Keratinocyte (primary cell): Measurements from ENCODE around the gene TNNC1. TPM values are rescaled to one million over a fixed set of nuclear protein-coding genes. Genes with fewer than 3 reads are reported as not detected.

Experiments
- DNase-seq: peaks from one replicate; pipeline ENCODE4 v3.0.0-alpha.2; 2011; ENCODE audit warnings: low read depth, missing footprints, low spot score
- FAIRE-seq: peaks from 2 replicates; lab custom pipeline; 2011; peaks lifted over from hg19 to GRCh38; lab: Jason Lieb, UNC
- H2AFZ ChIP-seq: 2 replicates; pipeline ENCODE4 v1.6.0; 2012; ENCODE audit warnings: low read length, control low read depth, inconsistent platforms; ENCODE audit not compliant: control insufficient read depth
- H3K27ac ChIP-seq: 2 replicates; pipeline ENCODE4 v1.5.1; 2011; ENCODE audit warnings: low read length; ENCODE audit not compliant: control insufficient read depth, insufficient read depth
- H3K27me3 ChIP-seq: 3 replicates; pipeline ENCODE4 v1.6.0; 2011; ENCODE audit warnings: low read length; ENCODE audit not compliant: control insufficient read depth, insufficient read depth; ENCODE audit errors: extremely low read depth
- H3K36me3 ChIP-seq, 2 experiments: 2 replicates in 1 of 2; 3 replicates in 1 of 2; pipeline ENCODE4 v1.5.1; 2011; ENCODE audit warnings: low read length in 2 of 2, mild to moderate bottlenecking in 1 of 2; ENCODE audit not compliant: control insufficient read depth in 2 of 2, insufficient read depth in 2 of 2; ENCODE audit errors: extremely low read depth in 1 of 2
- H3K4me1 ChIP-seq: 3 replicates; pipeline ENCODE4 v1.5.1; 2011; ENCODE audit warnings: low read length; ENCODE audit not compliant: control insufficient read depth, insufficient read depth; ENCODE audit errors: extremely low read depth
- H3K4me2 ChIP-seq: 3 replicates; pipeline ENCODE4 v1.6.0; 2011; ENCODE audit warnings: low read depth, low read length; ENCODE audit not compliant: control insufficient read depth, insufficient read depth; ENCODE audit errors: extremely low read depth
- H3K4me3 ChIP-seq, 3 experiments: fragments of 200-600 bp in 1 of 3; sonication (generic) in 1 of 3; 2 replicates in 2 of 3; 3 replicates in 1 of 3; pipeline ENCODE4 v1.5.1; 2011 to 2016; ENCODE audit warnings: low read length in 3 of 3, mild to moderate bottlenecking in 3 of 3, control low read depth in 2 of 3, inconsistent platforms in 1 of 3, low read depth in 1 of 3, mixed read lengths in 1 of 3, mixed run types in 1 of 3, moderate library complexity in 1 of 3; ENCODE audit not compliant: control insufficient read depth in 2 of 3, insufficient read depth in 2 of 3; ENCODE audit errors: extremely low read depth in 1 of 3
- H3K79me2 ChIP-seq: 2 replicates; pipeline ENCODE4 v1.6.0; 2012; ENCODE audit warnings: low read length; ENCODE audit not compliant: control insufficient read depth, insufficient read depth
- H3K9ac ChIP-seq: 3 replicates; pipeline ENCODE4 v1.6.0; 2011; ENCODE audit warnings: low read length; ENCODE audit not compliant: control insufficient read depth, insufficient read depth; ENCODE audit errors: extremely low read depth
- H3K9me1 ChIP-seq: 3 replicates; pipeline ENCODE4 v1.6.0; 2011; ENCODE audit warnings: low read length; ENCODE audit not compliant: control insufficient read depth, insufficient read depth; ENCODE audit errors: extremely low read depth
- H3K9me3 ChIP-seq: 2 replicates; pipeline ENCODE4 v1.5.1; 2012; ENCODE audit warnings: low read depth, low read length; ENCODE audit not compliant: control insufficient read depth
- H4K20me1 ChIP-seq: 3 replicates; pipeline ENCODE4 v1.6.0; 2011; ENCODE audit warnings: low read length; ENCODE audit not compliant: control insufficient read depth, insufficient read depth; ENCODE audit errors: extremely low read depth
- EZH2 ChIP-seq: IDR thresholded peaks from one replicate; pipeline ENCODE4 v1.6.1; 2012; ENCODE audit warnings: inconsistent platforms, mild to moderate bottlenecking, low read length, moderate library complexity
- dilution Hi-C: fragments of 300-500 bp; cut with MboI; formaldehyde crosslinking; loops from one replicate; pipeline ENCODE4 v1.7.0; 2020; ENCODE audit warnings: low sequenced_read_pairs; ENCODE audit not compliant: extremely low pct_ligation_motif_present
- polyA plus RNA-seq, 5 experiments: library from polyadenylated mRNA; depleted of rRNA in 3 of 5; stranded (reverse) in 3 of 5; stranded (forward) in 1 of 5; unstranded in 1 of 5; fragments of >200 nt; gene quantifications; 1 replicate in 1 of 5; 2 replicates in 3 of 5; 3 replicates in 1 of 5; pipeline versions ENCODE4 v1.2.1 to v1.2.3, GENCODE V29; 2011 to 2012; ENCODE audit warnings: missing spikeins in 2 of 5, low read depth in 1 of 5, low replicate concordance in 1 of 5
- TF ChIP-seq, protein P1 (sequence below), 3 experiments: IDR thresholded peaks in 1 of 3; conservative IDR thresholded peaks in 1 of 3; optimal IDR thresholded peaks in 1 of 3; 2 replicates in 2 of 3; 3 replicates in 1 of 3; pipeline versions ENCODE3 to v1.5.1; 2011; ENCODE audit warnings: low read length in 3 of 3, mild to moderate bottlenecking in 3 of 3, moderate library complexity in 2 of 3, control low read depth in 1 of 3, inconsistent platforms in 1 of 3; ENCODE audit not compliant: insufficient read depth in 2 of 3; ENCODE audit errors: extremely low read depth in 1 of 3

Gene TNNC1
- polyA plus RNA-seq, 1 donor (not counting 4 experiments of a cell fraction or from before 2014, with no cell fraction given): 0.33 TPM

DNA sequence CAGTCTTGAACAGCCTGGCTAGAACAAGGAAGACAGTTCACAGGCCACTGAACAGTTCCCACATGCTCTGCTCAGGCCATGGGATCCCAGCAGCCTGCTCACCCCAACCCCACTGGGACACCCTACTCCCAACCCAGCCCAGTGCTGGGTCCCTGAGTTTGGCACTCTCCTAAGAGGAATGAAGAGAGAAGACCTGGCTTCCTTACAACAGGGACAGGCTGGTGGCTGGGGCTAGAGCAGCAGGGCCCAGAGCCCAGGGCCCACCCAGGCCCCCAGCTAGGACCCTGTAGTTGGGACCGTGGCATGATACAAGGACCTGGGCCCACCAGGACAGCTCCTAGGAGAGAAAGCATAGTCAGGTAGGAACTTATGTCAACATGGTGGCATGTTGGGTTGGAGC, 52.3 kb downstream of the TNNC1 start:
- Histone ChIP-seq H3K9ac (no peak overlapping the region), H3K27me3 (no peaks in the 10 kb centered on the region), H3K27ac (no peak overlapping the region), H2AFZ (no peak overlapping the region), H3K4me2 (no peak overlapping the region), H3K36me3 (peaks cover 33 to 53% of the 10 kb centered on the region in 2 experiments), H3K4me3 (no peak overlapping the region), H3K9me3 (no peaks in the 10 kb centered on the region), H3K79me2 (peaks cover 8% of the 10 kb centered on the region), H3K4me1 (peaks cover 34% of the 10 kb centered on the region), H4K20me1 (no peaks in the 10 kb centered on the region), H3K9me1 (peaks cover 3% of the 10 kb centered on the region)
- dilution Hi-C loops: no loop called here
- TF ChIP-seq, protein P1, sequence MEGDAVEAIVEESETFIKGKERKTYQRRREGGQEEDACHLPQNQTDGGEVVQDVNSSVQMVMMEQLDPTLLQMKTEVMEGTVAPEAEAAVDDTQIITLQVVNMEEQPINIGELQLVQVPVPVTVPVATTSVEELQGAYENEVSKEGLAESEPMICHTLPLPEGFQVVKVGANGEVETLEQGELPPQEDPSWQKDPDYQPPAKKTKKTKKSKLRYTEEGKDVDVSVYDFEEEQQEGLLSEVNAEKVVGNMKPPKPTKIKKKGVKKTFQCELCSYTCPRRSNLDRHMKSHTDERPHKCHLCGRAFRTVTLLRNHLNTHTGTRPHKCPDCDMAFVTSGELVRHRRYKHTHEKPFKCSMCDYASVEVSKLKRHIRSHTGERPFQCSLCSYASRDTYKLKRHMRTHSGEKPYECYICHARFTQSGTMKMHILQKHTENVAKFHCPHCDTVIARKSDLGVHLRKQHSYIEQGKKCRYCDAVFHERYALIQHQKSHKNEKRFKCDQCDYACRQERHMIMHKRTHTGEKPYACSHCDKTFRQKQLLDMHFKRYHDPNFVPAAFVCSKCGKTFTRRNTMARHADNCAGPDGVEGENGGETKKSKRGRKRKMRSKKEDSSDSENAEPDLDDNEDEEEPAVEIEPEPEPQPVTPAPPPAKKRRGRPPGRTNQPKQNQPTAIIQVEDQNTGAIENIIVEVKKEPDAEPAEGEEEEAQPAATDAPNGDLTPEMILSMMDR (optimal IDR thresholded peaks at IDR 0.05 in 1 of 3, IDR thresholded peaks at IDR 0.05 in 1 of 3, conservative IDR thresholded peaks at IDR 0.05 in 1 of 3; ENCODE audit: extremely low read depth in 1 of 3, insufficient read depth in 2 of 3, low read length in 3 of 3): no peak
- TF ChIP-seq EZH2: no peak
- DNase-seq (no peak), FAIRE-seq (no peak)

Other genes with a start within 250 kb of the TNNC1 start
- not detected in 3 replicates for gene TLR9, start 228.4 kb downstream of the TNNC1 start, polyA plus RNA-seq
- gene TWF2, start 214.9 kb downstream of the TNNC1 start, polyA plus RNA-seq: 70.4 to 113 TPM (median 77.0 TPM) in 3 replicates
- 6.4 to 8.0 TPM (median 6.5 TPM) in 3 replicates for gene PPM1M, start 208.3 kb downstream of the TNNC1 start, polyA plus RNA-seq
- gene WDR82, start 175.4 kb downstream of the TNNC1 start, polyA plus RNA-seq: 53.1 to 75.1 TPM (median 74.4 TPM) in 3 replicates
- gene GLYCTK, start 166.2 kb downstream of the TNNC1 start, polyA plus RNA-seq: 4.9 to 5.7 TPM (median 5.0 TPM) in 3 replicates
- gene DNAH1, start 137.7 kb downstream of the TNNC1 start, polyA plus RNA-seq: 0.33 to 1.1 TPM (median 0.70 TPM) in 3 replicates
- 97.8 to 119 TPM (median 100 TPM) in 3 replicates for gene BAP1, start 44.0 kb downstream of the TNNC1 start, polyA plus RNA-seq
- gene PHF7, start 43.4 kb downstream of the TNNC1 start, polyA plus RNA-seq: 9.3 to 10.3 TPM (median 9.3 TPM) in 3 replicates
- 0.03 to 0.14 TPM (median 0.07 TPM) in 3 replicates for gene SEMA3G, start 8.9 kb downstream of the TNNC1 start, polyA plus RNA-seq
- gene NISCH, start 1.6 kb upstream of the TNNC1 start, polyA plus RNA-seq: 48.1 to 65.6 TPM (median 48.4 TPM) in 3 replicates
- 0.02 TPM in 1 of 3 replicates, not detected in the others for gene STAB1, start 41.3 kb upstream of the TNNC1 start, polyA plus RNA-seq
- gene NT5DC2, start 79.8 kb upstream of the TNNC1 start, polyA plus RNA-seq: 54.7 to 63.3 TPM (median 55.0 TPM) in 3 replicates
- gene UQCC5, start 82.6 kb upstream of the TNNC1 start, polyA plus RNA-seq: 20.0 to 28.0 TPM (median 26.0 TPM) in 3 replicates
- gene PBRM1, start 231.9 kb upstream of the TNNC1 start, polyA plus RNA-seq: 20.3 to 26.0 TPM (median 25.7 TPM) in 3 replicates
- gene GNL3, start 232.0 kb upstream of the TNNC1 start, polyA plus RNA-seq: 65.7 to 128 TPM (median 77.4 TPM) in 3 replicates